ENCODE results near the gene CALML5. TPM values are rescaled to one million over a fixed set of nuclear protein-coding genes. Genes with fewer than 3 reads are reported as not detected.

The CALML5 gene
- total RNA-seq, 1 donor from 2014 or later, result not detected

DNA sequence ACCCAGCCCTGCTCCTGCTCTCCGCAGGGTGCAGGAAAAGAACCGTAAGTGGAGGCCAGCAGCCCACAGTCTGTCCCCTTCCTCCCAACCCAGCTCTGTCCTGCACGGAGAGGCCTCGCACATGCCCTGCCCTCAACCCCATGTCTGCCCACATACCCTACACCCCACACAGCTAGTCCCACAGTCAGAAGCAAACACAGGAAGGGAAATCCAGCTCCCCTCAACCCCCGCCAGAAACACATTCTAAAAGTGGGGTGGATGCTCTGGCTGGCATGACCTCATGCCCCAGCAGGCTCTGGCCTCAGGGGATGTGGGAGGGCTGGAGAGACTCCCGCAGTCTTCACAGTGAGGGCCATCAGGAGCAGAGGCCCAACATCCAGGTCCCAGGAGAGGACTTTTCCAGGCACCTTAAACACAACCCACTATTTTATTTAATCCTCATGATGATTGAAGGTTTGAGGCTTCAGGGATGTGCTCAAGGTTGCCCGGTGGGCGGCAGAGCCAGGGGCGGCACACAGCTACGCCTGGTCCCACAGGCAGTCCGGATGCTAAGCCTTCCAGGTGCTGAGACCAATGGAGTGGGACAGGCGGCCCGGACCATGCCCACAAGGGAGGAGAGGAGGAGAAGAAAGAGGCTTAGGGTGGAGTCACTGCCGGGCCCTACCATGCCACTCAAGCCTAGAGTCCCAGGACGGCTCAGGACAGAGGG, 29.9 kb downstream of the CALML5 start:
- H3K27ac Mint-ChIP-seq (ENCODE audit: unreplicated experiment), result no peak overlapping the region
- H3K9me3 Mint-ChIP-seq (ENCODE audit: unreplicated experiment), result peaks cover 8% of the 10 kb centered on the region

GRCh38 chr10:5468262-5469106, 30.9 kb downstream of the CALML5 start:
- DNase-seq (ENCODE audit: extremely low spot score, unreplicated experiment), result no peak
- H3K9me3 Mint-ChIP-seq (ENCODE audit: unreplicated experiment), result peaks cover 8% of the 10 kb centered on the region

More for the DNA sequence above, 29.9 kb downstream of the CALML5 start:
- Mint-ChIP-seq H3K36me3 (ENCODE audit: unreplicated experiment) (no peaks in the 10 kb centered on the region), H3K4me1 (ENCODE audit: unreplicated experiment) (peaks cover 7% of the 10 kb centered on the region), H3K4me3 (ENCODE audit: unreplicated experiment) (no peak overlapping the region), H3K27me3 (ENCODE audit: unreplicated experiment) (no peaks in the 10 kb centered on the region)
- no peak for DNase-seq (ENCODE audit: extremely low spot score, unreplicated experiment)
- TF ChIP-seq, protein P1, sequence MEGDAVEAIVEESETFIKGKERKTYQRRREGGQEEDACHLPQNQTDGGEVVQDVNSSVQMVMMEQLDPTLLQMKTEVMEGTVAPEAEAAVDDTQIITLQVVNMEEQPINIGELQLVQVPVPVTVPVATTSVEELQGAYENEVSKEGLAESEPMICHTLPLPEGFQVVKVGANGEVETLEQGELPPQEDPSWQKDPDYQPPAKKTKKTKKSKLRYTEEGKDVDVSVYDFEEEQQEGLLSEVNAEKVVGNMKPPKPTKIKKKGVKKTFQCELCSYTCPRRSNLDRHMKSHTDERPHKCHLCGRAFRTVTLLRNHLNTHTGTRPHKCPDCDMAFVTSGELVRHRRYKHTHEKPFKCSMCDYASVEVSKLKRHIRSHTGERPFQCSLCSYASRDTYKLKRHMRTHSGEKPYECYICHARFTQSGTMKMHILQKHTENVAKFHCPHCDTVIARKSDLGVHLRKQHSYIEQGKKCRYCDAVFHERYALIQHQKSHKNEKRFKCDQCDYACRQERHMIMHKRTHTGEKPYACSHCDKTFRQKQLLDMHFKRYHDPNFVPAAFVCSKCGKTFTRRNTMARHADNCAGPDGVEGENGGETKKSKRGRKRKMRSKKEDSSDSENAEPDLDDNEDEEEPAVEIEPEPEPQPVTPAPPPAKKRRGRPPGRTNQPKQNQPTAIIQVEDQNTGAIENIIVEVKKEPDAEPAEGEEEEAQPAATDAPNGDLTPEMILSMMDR (IDR thresholded peaks at IDR 0.05), result no peak

GRCh38 chr10:5467634-5468255, 31.6 kb downstream of the CALML5 start:
- DNase-seq (ENCODE audit: extremely low spot score, unreplicated experiment), result no peak
- Mint-ChIP-seq H3K27ac (ENCODE audit: unreplicated experiment) (no peak overlapping the region), H3K36me3 (ENCODE audit: unreplicated experiment) (no peaks in the 10 kb centered on the region), H3K4me1 (ENCODE audit: unreplicated experiment) (peaks cover 7% of the 10 kb centered on the region), H3K9me3 (ENCODE audit: unreplicated experiment) (peaks cover 8% of the 10 kb centered on the region), H3K27me3 (ENCODE audit: unreplicated experiment) (no peaks in the 10 kb centered on the region), H3K4me3 (ENCODE audit: unreplicated experiment) (no peak overlapping the region)
- TF ChIP-seq, protein P1 (IDR thresholded peaks at IDR 0.05), result no peak

More at GRCh38 chr10:5468262-5469106, 30.9 kb downstream of the CALML5 start:
- no peak overlapping the region for H3K27ac Mint-ChIP-seq (ENCODE audit: unreplicated experiment)
- H3K36me3 Mint-ChIP-seq (ENCODE audit: unreplicated experiment), result no peaks in the 10 kb centered on the region
- H3K4me1 Mint-ChIP-seq (ENCODE audit: unreplicated experiment), result peaks cover 7% of the 10 kb centered on the region
- no peak overlapping the region for H3K4me3 Mint-ChIP-seq (ENCODE audit: unreplicated experiment)
- TF ChIP-seq, protein P1 (IDR thresholded peaks at IDR 0.05), result no peak
- no peaks in the 10 kb centered on the region for H3K27me3 Mint-ChIP-seq (ENCODE audit: unreplicated experiment)

GRCh38 chr10:5467207-5467535, 32.2 kb downstream of the CALML5 start:
- peaks cover 8% of the 10 kb centered on the region for H3K4me1 Mint-ChIP-seq (ENCODE audit: unreplicated experiment)
- peaks cover 8% of the 10 kb centered on the region for H3K9me3 Mint-ChIP-seq (ENCODE audit: unreplicated experiment)
- no peak for DNase-seq (ENCODE audit: extremely low spot score, unreplicated experiment)
- TF ChIP-seq, protein P1 (IDR thresholded peaks at IDR 0.05), result no peak
- H3K36me3 Mint-ChIP-seq (ENCODE audit: unreplicated experiment), result no peaks in the 10 kb centered on the region
- H3K27me3 Mint-ChIP-seq (ENCODE audit: unreplicated experiment), result no peaks in the 10 kb centered on the region
- H3K4me3 Mint-ChIP-seq (ENCODE audit: unreplicated experiment), result no peak overlapping the region
- H3K27ac Mint-ChIP-seq (ENCODE audit: unreplicated experiment), result no peak overlapping the region

Measured in osteocyte (in vitro differentiated cells).